RWPE2 (cell line): ENCODE results near the gene DDIT4L.

ENCODE experiments used
- ATAC-seq: fragments of 200-7000 bp; cut with Tn5 transposase; 3 replicates; pipeline ENCODE4 v1.9.1; 2021; ENCODE audit warnings: low read depth
- DNase-seq: peaks from one replicate; pipeline ENCODE4 v3.0.0-alpha.2; 2020; ENCODE audit warnings: low spot score
- H3K27ac ChIP-seq: fragments of 450-650 bp; 2 replicates; pipeline ENCODE4 v1.5.1; 2017; ENCODE audit warnings: mild to moderate bottlenecking; ENCODE audit not compliant: poor library complexity, severe bottlenecking
- H3K27me3 ChIP-seq: fragments of 250-450 bp; sonication (Bioruptor Pico); 2 replicates; pipeline ENCODE4 v1.5.1; 2021; ENCODE audit warnings: mild to moderate bottlenecking, moderate library complexity; ENCODE audit not compliant: insufficient read depth, poor library complexity, severe bottlenecking
- H3K36me3 ChIP-seq: fragments of 250-450 bp; sonication (Bioruptor Pico); 2 replicates; pipeline ENCODE4 v1.5.1; 2020; ENCODE audit warnings: low read depth, mild to moderate bottlenecking, moderate library complexity
- H3K4me1 ChIP-seq: fragments of 250-450 bp; sonication (Bioruptor Pico); 2 replicates; pipeline ENCODE4 v1.5.1; 2021; ENCODE audit warnings: mild to moderate bottlenecking, moderate library complexity; ENCODE audit not compliant: insufficient read depth, poor library complexity, severe bottlenecking
- H3K4me3 ChIP-seq: fragments of 250-450 bp; sonication (Bioruptor Pico); 2 replicates; pipeline ENCODE4 v1.5.1; 2021; ENCODE audit warnings: mild to moderate bottlenecking, moderate library complexity; ENCODE audit not compliant: severe bottlenecking
- H3K9me3 ChIP-seq: fragments of 250-450 bp; sonication (Bioruptor Pico); 2 replicates; pipeline ENCODE4 v1.5.1; 2021; ENCODE audit warnings: mild to moderate bottlenecking, moderate library complexity; ENCODE audit not compliant: severe bottlenecking
- TF ChIP-seq, protein P1 (sequence below): fragments of 450-650 bp; IDR thresholded peaks from one replicate; pipeline ENCODE4 v1.5.1; 2017; ENCODE audit warnings: mild to moderate bottlenecking, moderate library complexity; ENCODE audit not compliant: poor library complexity, severe bottlenecking

DDIT4L gene, protein sequence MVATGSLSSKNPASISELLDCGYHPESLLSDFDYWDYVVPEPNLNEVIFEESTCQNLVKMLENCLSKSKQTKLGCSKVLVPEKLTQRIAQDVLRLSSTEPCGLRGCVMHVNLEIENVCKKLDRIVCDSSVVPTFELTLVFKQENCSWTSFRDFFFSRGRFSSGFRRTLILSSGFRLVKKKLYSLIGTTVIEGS

DNA sequence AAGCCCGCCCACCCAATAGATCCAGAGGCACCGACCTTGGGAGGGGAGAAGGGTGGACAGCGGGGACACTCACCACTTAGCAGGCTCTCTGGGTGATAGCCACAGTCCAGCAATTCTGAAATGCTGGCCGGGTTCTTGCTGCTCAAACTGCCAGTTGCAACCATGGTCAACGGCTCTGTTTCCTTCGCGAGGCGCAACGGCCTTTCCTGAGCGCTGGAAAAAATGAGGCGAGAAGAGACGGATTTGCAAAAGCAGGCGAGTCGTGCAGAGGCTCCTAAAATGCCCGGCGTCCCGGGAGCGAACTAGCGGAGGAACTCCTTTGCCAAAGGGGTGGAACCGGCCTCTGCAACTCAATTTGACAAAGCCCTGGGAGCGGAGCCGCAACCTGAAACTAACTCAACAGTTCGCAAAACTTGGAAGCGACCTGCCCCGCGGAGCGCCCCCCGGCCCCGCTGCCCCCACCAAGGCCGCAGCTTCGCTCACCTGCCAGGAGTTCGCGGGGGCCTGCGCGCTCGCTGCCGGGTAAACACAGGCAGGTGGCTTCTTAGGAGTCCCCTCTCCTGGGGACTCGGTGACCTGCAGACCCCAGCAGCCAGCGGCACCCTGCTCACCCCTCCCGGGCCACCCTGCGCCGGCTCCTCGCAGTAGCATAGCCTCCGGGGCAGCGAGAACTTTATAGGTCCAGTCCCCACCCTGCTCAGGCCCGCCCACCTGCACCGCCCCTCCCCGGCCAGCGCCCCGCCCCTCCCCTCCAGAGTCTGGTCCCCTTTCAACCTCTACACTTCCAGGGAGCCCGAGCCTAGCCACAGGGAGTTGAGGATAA, at the start of gene DDIT4L:
DDIT4L (minus strand) TSS at position 649 of the 823 bp plus-strand sequence; CDS start at position 164, 485 bp downstream.
- TF ChIP-seq, protein P1, sequence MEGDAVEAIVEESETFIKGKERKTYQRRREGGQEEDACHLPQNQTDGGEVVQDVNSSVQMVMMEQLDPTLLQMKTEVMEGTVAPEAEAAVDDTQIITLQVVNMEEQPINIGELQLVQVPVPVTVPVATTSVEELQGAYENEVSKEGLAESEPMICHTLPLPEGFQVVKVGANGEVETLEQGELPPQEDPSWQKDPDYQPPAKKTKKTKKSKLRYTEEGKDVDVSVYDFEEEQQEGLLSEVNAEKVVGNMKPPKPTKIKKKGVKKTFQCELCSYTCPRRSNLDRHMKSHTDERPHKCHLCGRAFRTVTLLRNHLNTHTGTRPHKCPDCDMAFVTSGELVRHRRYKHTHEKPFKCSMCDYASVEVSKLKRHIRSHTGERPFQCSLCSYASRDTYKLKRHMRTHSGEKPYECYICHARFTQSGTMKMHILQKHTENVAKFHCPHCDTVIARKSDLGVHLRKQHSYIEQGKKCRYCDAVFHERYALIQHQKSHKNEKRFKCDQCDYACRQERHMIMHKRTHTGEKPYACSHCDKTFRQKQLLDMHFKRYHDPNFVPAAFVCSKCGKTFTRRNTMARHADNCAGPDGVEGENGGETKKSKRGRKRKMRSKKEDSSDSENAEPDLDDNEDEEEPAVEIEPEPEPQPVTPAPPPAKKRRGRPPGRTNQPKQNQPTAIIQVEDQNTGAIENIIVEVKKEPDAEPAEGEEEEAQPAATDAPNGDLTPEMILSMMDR: no peak
- peak within 1 kb of the TSS; percentile 42 for H3K4me3 ChIP-seq
- peak; percentile 62 for DNase-seq
- no peaks in the 10 kb centered on the region for H3K27me3 ChIP-seq
- no peak within 1 kb of the TSS for H3K27ac ChIP-seq
- no peaks in the 10 kb centered on the region for H3K4me1 ChIP-seq
- H3K9me3 ChIP-seq: no peaks in the 10 kb centered on the region
- H3K36me3 ChIP-seq: no peaks in the 10 kb centered on the region
- peak; percentile 80 for ATAC-seq

DNA sequence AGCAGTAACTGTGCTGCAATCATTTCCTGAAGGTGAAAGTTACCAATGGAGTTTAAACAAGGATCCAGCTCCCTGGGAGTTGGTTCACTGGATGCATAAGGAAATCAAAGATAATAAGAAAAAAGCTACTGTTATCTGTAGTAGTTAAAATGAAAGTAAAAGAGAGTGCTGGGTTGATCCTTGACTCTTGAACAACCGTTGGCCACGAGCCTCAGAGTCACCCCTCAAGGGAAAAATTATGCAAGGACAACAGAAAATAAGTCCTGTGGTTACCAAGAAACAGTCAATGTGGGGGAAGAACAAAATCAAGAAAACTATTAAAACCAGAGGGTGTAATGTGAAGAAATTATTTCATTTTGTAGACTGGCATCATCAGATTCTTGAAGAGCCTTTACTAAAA, 49.7 kb upstream of the DDIT4L start:
- no peaks in the 10 kb centered on the region for H3K9me3 ChIP-seq
- no peaks in the 10 kb centered on the region for H3K4me1 ChIP-seq
- ATAC-seq (no peak), DNase-seq (no peak)
- no peaks in the 10 kb centered on the region for H3K36me3 ChIP-seq
- no peak overlapping the region for H3K27ac ChIP-seq
- no peak overlapping the region for H3K4me3 ChIP-seq
- H3K27me3 ChIP-seq: no peaks in the 10 kb centered on the region
- TF ChIP-seq, protein P1: no peak

DNA sequence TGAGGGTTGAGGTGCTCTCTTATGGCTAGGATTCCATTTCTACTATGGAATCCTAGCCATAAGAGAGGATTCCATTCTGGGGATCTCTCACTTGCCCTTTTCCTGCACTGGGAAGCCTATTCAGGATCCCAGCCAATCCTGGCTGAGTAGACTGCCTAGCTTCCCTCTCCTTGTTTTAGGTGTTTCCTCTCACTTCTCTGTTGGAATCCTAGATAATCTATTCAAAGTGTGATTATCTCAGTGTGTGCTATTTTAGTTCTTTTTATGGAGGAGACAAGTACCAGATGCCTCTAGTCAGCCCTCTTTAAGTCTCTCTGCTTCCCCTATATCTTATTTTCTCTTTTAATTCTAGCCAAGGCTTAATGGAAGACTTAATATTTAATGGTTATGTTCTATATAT, 34.5 kb upstream of the DDIT4L start:
- Histone ChIP-seq H3K27ac (no peak overlapping the region), H3K9me3 (peaks cover 2% of the 10 kb centered on the region), H3K27me3 (no peaks in the 10 kb centered on the region), H3K4me3 (no peak overlapping the region), H3K36me3 (no peaks in the 10 kb centered on the region), H3K4me1 (no peaks in the 10 kb centered on the region)
- ATAC-seq (no peak), DNase-seq (no peak)
- TF ChIP-seq, protein P1: no peak

DNA sequence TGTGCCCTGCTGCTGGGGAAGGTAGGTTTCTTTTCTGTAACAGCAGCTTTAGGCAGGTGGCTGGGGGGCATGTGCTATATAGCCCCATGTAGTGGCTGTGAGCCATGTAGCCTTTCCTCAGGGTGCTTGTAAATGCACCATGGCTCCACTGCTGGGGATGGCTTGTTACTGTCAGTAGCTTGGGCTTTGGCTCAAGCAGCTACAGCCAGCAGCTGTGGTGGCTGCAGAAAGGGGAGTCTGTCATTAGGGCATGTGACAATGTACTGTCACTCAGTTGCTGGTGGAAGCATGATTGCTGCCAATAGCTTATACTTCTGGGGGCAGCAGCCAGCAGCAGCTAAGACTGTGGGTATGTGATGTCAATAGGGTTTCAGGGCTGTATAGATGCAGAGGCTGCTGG, 33.9 kb upstream of the DDIT4L start:
- Histone ChIP-seq H3K27ac (no peak overlapping the region), H3K9me3 (peaks cover 2% of the 10 kb centered on the region), H3K36me3 (no peaks in the 10 kb centered on the region), H3K4me3 (no peak overlapping the region), H3K4me1 (no peaks in the 10 kb centered on the region), H3K27me3 (no peaks in the 10 kb centered on the region)
- DNase-seq: no peak
- TF ChIP-seq, protein P1: no peak
- no peak for ATAC-seq

DNA sequence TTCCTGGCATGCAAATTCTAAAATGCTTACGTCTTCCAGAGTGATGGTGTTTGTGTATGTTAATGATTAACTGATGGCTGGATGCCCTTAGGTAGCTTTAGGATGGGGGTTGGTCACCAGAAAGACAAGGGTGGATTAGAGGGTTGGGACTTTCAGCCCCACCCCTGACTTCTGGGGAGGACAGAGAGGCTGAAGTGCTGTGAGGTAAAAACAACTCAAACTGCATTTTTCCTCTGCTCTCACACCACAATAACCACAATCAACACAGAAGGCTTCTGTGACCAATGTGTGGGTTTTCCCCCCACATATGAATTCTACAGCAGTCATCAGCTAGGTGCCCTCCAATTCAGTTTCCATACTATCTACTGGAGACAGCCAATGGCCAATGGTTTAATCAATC, 18.7 kb upstream of the DDIT4L start:
- H3K36me3 ChIP-seq: no peaks in the 10 kb centered on the region
- no peaks in the 10 kb centered on the region for H3K9me3 ChIP-seq
- H3K4me1 ChIP-seq: no peaks in the 10 kb centered on the region
- no peak overlapping the region for H3K27ac ChIP-seq
- TF ChIP-seq, protein P1: no peak
- no peak overlapping the region for H3K4me3 ChIP-seq
- ATAC-seq (no peak), DNase-seq (no peak)
- no peaks in the 10 kb centered on the region for H3K27me3 ChIP-seq
